Ascending aorta (tissue), 2 donors: ENCODE data around the gene NEGR1. TPM values are rescaled to one million over a fixed set of nuclear protein-coding genes. Genes with fewer than 3 reads are reported as not detected.

Source experiments
- DNase-seq, 2 donors: peaks; one replicate each; pipeline ENCODE4 v3.0.0-alpha.2; 2019; ENCODE audit warnings: low spot score in 2 of 2
- H3K27ac ChIP-seq, 2 donors: fragments of 200-600 bp; sonication (generic); one replicate each; pipeline ENCODE4 v1.5.1; 2016 to 2017; ENCODE audit warnings: mild to moderate bottlenecking in 1 of 2
- H3K27me3 ChIP-seq: fragments of 200-600 bp; sonication (generic); one replicate; pipeline ENCODE4 v1.5.1; 2017
- H3K36me3 ChIP-seq, 2 donors: fragments of 200-600 bp; sonication (generic); one replicate each; pipeline ENCODE4 v1.5.1; 2016
- H3K4me1 ChIP-seq, 2 donors: fragments of 200-600 bp; sonication (generic); one replicate each; pipeline ENCODE4 v1.5.1; 2016 to 2017; ENCODE audit warnings: mild to moderate bottlenecking in 1 of 2
- H3K4me3 ChIP-seq, 2 donors: fragments of 200-600 bp; sonication (generic); one replicate each; pipeline ENCODE4 v1.5.1; 2016 to 2017; ENCODE audit warnings: mild to moderate bottlenecking in 1 of 2
- H3K9me3 ChIP-seq, 2 donors: fragments of 200-600 bp; sonication (generic); one replicate each; pipeline ENCODE4 v1.5.1; 2016
- CTCF ChIP-seq, 3 experiments: fragments of 200-600 bp in 2 of 3; fragments of 450-650 bp in 1 of 3; sonication (generic) in 2 of 3; IDR thresholded peaks; one replicate each; pipeline ENCODE4 v1.5.1; 2016 to 2019; ENCODE audit warnings: antibody characterized with exemption in 3 of 3, mild to moderate bottlenecking in 1 of 3, moderate library complexity in 1 of 3
- intact Hi-C: fragments of 100-400 bp; cut with DNase I; formaldehyde crosslinking; loops from one replicate; pipeline ENCODE4 v1.15.1; 2023
- total RNA-seq: library from RNA; depleted of rRNA; stranded (reverse); fragments of >200 nt; gene quantifications from one replicate; pipeline ENCODE4 v1.1.0, GENCODE V29; 2016

NEGR1 gene
- total RNA-seq, 1 donor from 2014 or later, result 42.8 TPM

- Histone ChIP-seq H3K4me3 (no peak overlapping the region), H3K36me3 (no peaks in the 10 kb centered on the region), H3K9me3 (no peaks in the 10 kb centered on the region), H3K4me1 (no peaks in the 10 kb centered on the region), H3K27ac (no peak overlapping the region), H3K27me3 (no peaks in the 10 kb centered on the region)
- intact Hi-C loops, result no loop called here
- no peak for DNase-seq
- TF ChIP-seq CTCF (IDR thresholded peaks at IDR 0.05), result no peak
These were observed 910.8 kb downstream of the NEGR1 start for GRCh38 chr1:71371581-71371980.

- intact Hi-C loops, result no loop called here
- Histone ChIP-seq H3K27me3 (no peaks in the 10 kb centered on the region), H3K36me3 (no peaks in the 10 kb centered on the region), H3K4me3 (no peak overlapping the region), H3K4me1 (no peaks in the 10 kb centered on the region), H3K27ac (no peak overlapping the region), H3K9me3 (no peaks in the 10 kb centered on the region)
- DNase-seq, result no peak
- TF ChIP-seq CTCF (IDR thresholded peaks at IDR 0.05), result no peak
These were observed 918.1 kb downstream of the NEGR1 start for GRCh38 chr1:71364236-71364635.

GRCh38 chr1:71362691-71363090 lies 919.6 kb downstream of the NEGR1 start:
- H3K9me3 ChIP-seq, result no peaks in the 10 kb centered on the region
- H3K4me1 ChIP-seq, result no peaks in the 10 kb centered on the region
- TF ChIP-seq CTCF (IDR thresholded peaks at IDR 0.05), result no peak
- no peaks in the 10 kb centered on the region for H3K36me3 ChIP-seq
- DNase-seq, result no peak
- H3K27me3 ChIP-seq, result no peaks in the 10 kb centered on the region
- H3K27ac ChIP-seq, result no peak overlapping the region
- no peak overlapping the region for H3K4me3 ChIP-seq
- intact Hi-C loops, result no loop called here

GRCh38 chr1:71362076-71362475 lies 920.3 kb downstream of the NEGR1 start:
- no peaks in the 10 kb centered on the region for H3K36me3 ChIP-seq
- no peaks in the 10 kb centered on the region for H3K27me3 ChIP-seq
- no peak overlapping the region for H3K4me3 ChIP-seq
- TF ChIP-seq CTCF (IDR thresholded peaks at IDR 0.05), result no peak
- H3K9me3 ChIP-seq, result no peaks in the 10 kb centered on the region
- no peak overlapping the region for H3K27ac ChIP-seq
- no peak for DNase-seq
- intact Hi-C loops, result no loop called here
- H3K4me1 ChIP-seq, result no peaks in the 10 kb centered on the region

GRCh38 chr1:71357708-71358107 lies 924.6 kb downstream of the NEGR1 start:
- no peak overlapping the region for H3K4me3 ChIP-seq
- TF ChIP-seq CTCF (IDR thresholded peaks at IDR 0.05), result no peak
- H3K4me1 ChIP-seq, result no peaks in the 10 kb centered on the region
- no peaks in the 10 kb centered on the region for H3K36me3 ChIP-seq
- H3K27ac ChIP-seq, result no peak overlapping the region
- no peaks in the 10 kb centered on the region for H3K27me3 ChIP-seq
- intact Hi-C loops, result no loop called here
- DNase-seq, result no peak
- no peaks in the 10 kb centered on the region for H3K9me3 ChIP-seq

GRCh38 chr1:71351438-71351837 lies 930.9 kb downstream of the NEGR1 start:
- no peak for DNase-seq
- no peaks in the 10 kb centered on the region for H3K9me3 ChIP-seq
- H3K4me3 ChIP-seq, result no peak overlapping the region
- no peak for TF ChIP-seq CTCF (IDR thresholded peaks at IDR 0.05)
- no peak overlapping the region for H3K27ac ChIP-seq
- H3K36me3 ChIP-seq, result no peaks in the 10 kb centered on the region
- intact Hi-C loops, result no loop called here
- no peaks in the 10 kb centered on the region for H3K4me1 ChIP-seq
- no peaks in the 10 kb centered on the region for H3K27me3 ChIP-seq
